Gastrocnemius medialis (tissue), 4 donors: ENCODE measurements around the gene KLK15. TPM values are rescaled to one million over a fixed set of nuclear protein-coding genes. Genes with fewer than 3 reads are reported as not detected.

Experiments used
- ATAC-seq, 2 donors: fragments of 150-250 bp; one replicate each; pipeline ENCODE4 v1.9.1; 2016
- DNase-seq, 2 donors: peaks; one replicate each; pipeline ENCODE4 v3.0.0-alpha.2; 2019
- H3K27ac ChIP-seq, 4 donors: fragments of 200-600 bp; sonication (generic); 1 replicate in 1 of 4; 2 replicates in 3 of 4; pipeline ENCODE4 v1.5.1; 2016 to 2018; ENCODE audit warnings: mild to moderate bottlenecking in 2 of 4, moderate library complexity in 1 of 4
- H3K27me3 ChIP-seq, 3 donors: fragments of 200-600 bp; sonication (generic) in 2 of 3; 1 replicate in 1 of 3; 2 replicates in 2 of 3; pipeline versions ENCODE4 v1.5.1 to v1.6.0; 2016 to 2019; ENCODE audit warnings: mild to moderate bottlenecking in 1 of 3, moderate library complexity in 1 of 3
- H3K36me3 ChIP-seq, 2 donors: fragments of 200-600 bp; sonication (generic) in 1 of 2; one replicate each; pipeline ENCODE4 v1.5.1; 2017 to 2018
- H3K4me1 ChIP-seq, 2 donors: fragments of 200-600 bp; sonication (generic) in 1 of 2; one replicate each; pipeline ENCODE4 v1.5.1; 2016 to 2017; ENCODE audit warnings: mild to moderate bottlenecking in 2 of 2
- H3K4me3 ChIP-seq, 4 donors: fragments of 200-600 bp; sonication (generic) in 3 of 4; 1 replicate in 1 of 4; 2 replicates in 3 of 4; pipeline ENCODE4 v1.5.1; 2016 to 2019; ENCODE audit warnings: mild to moderate bottlenecking in 2 of 4
- H3K9me3 ChIP-seq, 3 donors: fragments of 200-600 bp; sonication (generic) in 2 of 3; 1 replicate in 1 of 3; 2 replicates in 2 of 3; pipeline ENCODE4 v1.5.1; 2016 to 2019
- CTCF ChIP-seq, 5 experiments: fragments of 450-650 bp in 3 of 5; fragments of 200-600 bp in 2 of 5; sonication (generic) in 2 of 5; IDR thresholded peaks in 4 of 5; conservative IDR thresholded peaks in 1 of 5; 1 replicate in 4 of 5; 2 replicates in 1 of 5; pipeline ENCODE4 v1.5.1; 2016 to 2019; ENCODE audit warnings: antibody characterized with exemption in 5 of 5, mild to moderate bottlenecking in 3 of 5, moderate library complexity in 3 of 5
- POLR2A ChIP-seq, 2 donors: fragments of 450-650 bp; IDR thresholded peaks; one replicate each; pipeline ENCODE4 v1.6.1; 2017; ENCODE audit warnings: antibody characterized with exemption in 2 of 2, mild to moderate bottlenecking in 2 of 2, moderate library complexity in 2 of 2
- in situ Hi-C, 4 donors: fragments of 200-750 bp; cut with MboI; loops; one replicate each; pipeline versions ENCODE4 v1.15.0 to v1.8.0; 2017; ENCODE audit warnings: low sequenced_read_pairs in 4 of 4
- intact Hi-C: fragments of 100-400 bp; cut with DNase I; formaldehyde crosslinking; loops from one replicate; pipeline ENCODE4 v1.15.1; 2023; ENCODE audit warnings: low total_unique reads
- total RNA-seq, 4 donors: library from RNA; depleted of rRNA; stranded (reverse); fragments of >200 nt; gene quantifications; one replicate each; pipeline versions ENCODE4 v1.1.0 to v1.2.3, GENCODE V29; 2016

KLK15 gene
- total RNA-seq, 4 donors from 2014 or later, result not detected

DNA sequence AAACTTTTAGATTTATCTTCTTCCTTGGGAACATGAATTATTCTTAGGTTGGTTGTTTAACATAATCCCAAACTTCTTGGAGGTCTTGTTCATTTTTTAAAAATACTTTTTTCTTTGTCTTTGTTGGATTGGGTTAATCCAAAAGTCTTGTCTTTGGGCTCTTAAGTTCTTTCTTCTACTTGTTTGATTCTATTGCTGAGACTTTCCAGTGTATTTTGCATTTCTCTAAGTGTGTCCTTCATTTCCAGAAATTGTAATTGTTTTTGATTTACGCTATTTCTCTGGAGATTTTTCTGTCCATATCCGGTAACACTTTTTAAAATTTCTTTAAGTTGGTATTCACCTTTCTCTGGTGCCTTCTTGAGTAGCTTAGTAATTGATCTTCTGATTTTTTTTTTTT, 9.8 kb upstream of the KLK15 start:
- H3K27ac ChIP-seq, result no peak overlapping the region
- in situ Hi-C loops (no loop called here), intact Hi-C loops (no loop called here)
- no peak for DNase-seq
- no peak for ATAC-seq
- TF ChIP-seq POLR2A (IDR thresholded peaks at IDR 0.05), result no peak
- no peak for TF ChIP-seq CTCF (IDR thresholded peaks at IDR 0.05 in 4 of 5, conservative IDR thresholded peaks at IDR 0.05 in 1 of 5)
- no peaks in the 10 kb centered on the region for H3K36me3 ChIP-seq
- no peaks in the 10 kb centered on the region for H3K9me3 ChIP-seq
- H3K4me3 ChIP-seq, result no peak overlapping the region
- no peaks in the 10 kb centered on the region for H3K4me1 ChIP-seq
- H3K27me3 ChIP-seq, result peaks cover 0 to 6% (median 0%) of the 10 kb centered on the region in 3 donors

DNA sequence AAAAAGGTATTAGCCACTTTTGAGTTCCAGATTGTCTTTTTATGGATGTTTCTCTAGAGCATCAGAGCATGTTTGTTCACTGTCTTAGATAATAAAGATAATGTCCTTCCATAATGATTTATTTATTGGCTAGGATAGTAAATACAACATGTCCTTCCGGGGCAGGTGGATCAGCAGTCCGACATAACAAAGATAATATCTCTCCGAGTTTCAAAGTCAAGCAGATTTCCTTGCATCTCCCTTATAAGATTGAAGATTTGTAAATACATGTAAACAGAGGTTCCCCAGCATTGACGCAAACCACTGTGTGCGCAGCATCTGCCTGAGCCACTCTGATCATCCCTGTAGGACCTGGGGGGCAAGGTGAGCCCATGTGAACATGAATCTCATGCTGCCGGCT, 8.8 kb upstream of the KLK15 start:
- no peaks in the 10 kb centered on the region for H3K36me3 ChIP-seq
- ATAC-seq (no peak), DNase-seq (no peak)
- H3K4me3 ChIP-seq, result no peak overlapping the region
- TF ChIP-seq CTCF (IDR thresholded peaks at IDR 0.05 in 4 of 5, conservative IDR thresholded peaks at IDR 0.05 in 1 of 5) (no peak), POLR2A (IDR thresholded peaks at IDR 0.05) (no peak)
- H3K27me3 ChIP-seq, result peaks cover 0 to 16% (median 2%) of the 10 kb centered on the region in 3 donors
- no peaks in the 10 kb centered on the region for H3K4me1 ChIP-seq
- intact Hi-C loops, result no loop called here
- no peak overlapping the region for H3K27ac ChIP-seq
- H3K9me3 ChIP-seq, result no peaks in the 10 kb centered on the region
- in situ Hi-C loops, result no loop called here

DNA sequence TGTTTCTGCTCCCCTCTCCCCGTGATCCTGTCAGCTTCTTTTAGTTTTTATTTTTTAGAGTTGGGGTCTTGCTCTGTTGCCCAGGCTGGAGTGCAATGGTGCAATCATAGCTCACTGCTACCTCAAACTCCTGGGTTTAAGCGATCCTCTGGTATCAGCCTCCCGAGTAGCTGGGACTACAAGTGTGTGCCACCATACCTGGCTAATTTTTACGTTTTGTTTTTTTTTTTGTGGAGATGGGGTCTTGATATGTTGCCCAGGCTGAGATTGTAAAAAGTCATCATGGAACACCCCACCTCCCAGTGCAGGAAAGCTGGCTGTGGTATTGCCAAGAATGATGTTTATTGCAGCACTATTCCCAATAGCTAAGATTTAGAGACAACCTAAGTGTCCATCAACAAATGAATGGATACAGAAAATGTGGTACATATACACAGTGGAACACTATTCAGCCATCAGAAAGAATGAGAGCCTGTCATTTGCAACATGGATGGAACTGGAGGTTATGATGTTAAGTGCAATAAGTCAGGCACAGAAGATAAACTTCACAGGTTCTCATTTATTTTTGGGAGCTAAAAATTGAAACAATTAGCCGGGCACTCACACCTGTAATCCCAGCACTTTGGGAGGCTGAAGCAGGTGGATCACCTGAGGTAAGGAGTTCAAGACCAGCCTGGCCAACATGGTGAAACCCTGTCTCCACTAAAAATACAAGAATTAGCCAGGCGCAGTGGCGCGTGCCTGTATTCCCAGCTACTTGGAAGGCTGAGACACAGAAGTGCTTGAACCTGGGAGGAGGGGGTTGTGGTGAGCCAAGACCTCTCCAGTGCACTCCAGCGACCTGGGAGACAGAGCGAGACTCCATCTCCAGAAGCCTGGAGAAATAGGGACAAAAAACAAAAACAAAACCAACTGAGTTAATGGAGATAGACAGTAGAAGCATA, 6.6 kb upstream of the KLK15 start:
- H3K27ac ChIP-seq, result no peak overlapping the region
- intact Hi-C loops (no loop called here), in situ Hi-C loops (no loop called here)
- H3K4me1 ChIP-seq, result peaks cover 0 to 3% of the 10 kb centered on the region in 2 donors
- peaks cover 17 to 36% (median 17%) of the 10 kb centered on the region in 3 donors for H3K27me3 ChIP-seq
- no peak for TF ChIP-seq POLR2A (IDR thresholded peaks at IDR 0.05)
- no peak for TF ChIP-seq CTCF (IDR thresholded peaks at IDR 0.05 in 4 of 5, conservative IDR thresholded peaks at IDR 0.05 in 1 of 5)
- no peak overlapping the region for H3K4me3 ChIP-seq
- H3K36me3 ChIP-seq, result no peaks in the 10 kb centered on the region
- DNase-seq, result no peak
- no peaks in the 10 kb centered on the region for H3K9me3 ChIP-seq
- ATAC-seq, result no peak

- Histone ChIP-seq H3K4me1 (peaks cover 0 to 3% of the 10 kb centered on the region in 2 donors), H3K36me3 (no peaks in the 10 kb centered on the region), H3K4me3 (no peak overlapping the region), H3K9me3 (no peaks in the 10 kb centered on the region), H3K27me3 (peaks cover 20 to 51% (median 21%) of the 10 kb centered on the region in 3 donors), H3K27ac (no peak overlapping the region)
- DNase-seq (no peak), ATAC-seq (no peak)
- in situ Hi-C loops (no loop called here), intact Hi-C loops (no loop called here)
- no peak for TF ChIP-seq CTCF (IDR thresholded peaks at IDR 0.05 in 4 of 5, conservative IDR thresholded peaks at IDR 0.05 in 1 of 5)
- TF ChIP-seq POLR2A (IDR thresholded peaks at IDR 0.05), result no peak
Observed at GRCh38 chr19:50838239-50838638, 4.9 kb upstream of the KLK15 start.
